Stimulated activated CD8-positive, alpha-beta memory T cell treated with anti-CD3 and anti-CD28 coated beads, Interleukin-15, amount 100 ng/mL, for 48 hours (primary cell): Measurements from ENCODE around the gene MROH7.

Experiments
- DNase-seq, 2 donors: peaks; one replicate each; pipeline ENCODE4 v3.0.0-alpha.2; 2020; ENCODE audit warnings: low read depth in 2 of 2

The MROH7 gene

GRCh38 chr1:54698346-54698745 lies 56.8 kb downstream of the MROH7 start:
- no peak for DNase-seq

DNA sequence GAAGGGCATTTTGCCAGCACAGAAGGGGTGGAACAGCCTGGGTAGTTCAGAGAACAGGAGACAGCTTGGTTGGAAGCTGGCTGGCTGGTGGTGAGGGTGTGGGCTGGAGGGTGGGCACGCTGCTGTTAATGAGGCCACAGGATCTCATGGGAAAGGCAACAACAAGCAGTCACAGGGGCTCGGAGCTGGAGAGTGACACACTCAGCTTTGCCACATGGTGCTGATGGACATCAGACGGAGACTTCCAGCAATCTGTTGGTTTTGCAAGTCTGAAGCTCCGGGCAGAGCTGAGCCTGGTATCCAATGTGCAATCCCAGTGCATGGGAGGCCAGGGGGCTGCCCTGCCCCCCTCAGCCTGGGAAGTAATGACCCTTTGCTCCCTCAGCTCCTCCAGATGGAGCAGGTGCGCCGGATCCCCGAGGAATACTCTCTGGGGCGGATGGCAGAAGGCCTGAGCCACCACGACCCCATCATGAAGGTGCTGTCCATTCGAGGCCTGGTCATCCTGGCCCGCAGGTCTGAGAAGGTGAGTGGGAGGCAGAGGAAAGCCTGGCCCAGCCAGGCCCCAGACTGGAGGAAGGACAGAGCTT lies 58.4 kb downstream of the MROH7 start:
- DNase-seq = no peak

DNA sequence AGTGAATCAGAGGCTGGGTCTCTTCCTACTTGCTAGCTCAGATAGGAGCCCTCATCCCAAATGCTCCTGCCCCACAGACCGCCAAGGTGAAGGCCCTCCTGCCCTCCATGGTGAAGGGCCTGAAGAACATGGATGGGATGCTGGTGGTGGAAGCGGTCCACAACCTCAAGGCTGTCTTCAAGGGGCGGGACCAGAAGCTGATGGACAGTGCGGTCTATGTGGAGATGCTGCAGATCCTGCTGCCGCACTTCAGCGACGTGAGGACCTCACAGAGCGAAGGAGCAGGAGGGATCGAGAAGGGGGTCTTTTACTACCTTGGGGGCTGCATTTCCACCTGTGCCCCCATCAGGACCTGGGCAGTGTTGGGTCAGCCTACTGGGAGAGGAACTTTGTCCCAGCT lies 59.5 kb downstream of the MROH7 start:
- no peak for DNase-seq

- DNase-seq = no peak
Observed at GRCh38 chr1:54701996-54702395, 60.4 kb downstream of the MROH7 start.

GRCh38 chr1:54703471-54703870 lies 61.9 kb downstream of the MROH7 start:
- DNase-seq = no peak

DNA sequence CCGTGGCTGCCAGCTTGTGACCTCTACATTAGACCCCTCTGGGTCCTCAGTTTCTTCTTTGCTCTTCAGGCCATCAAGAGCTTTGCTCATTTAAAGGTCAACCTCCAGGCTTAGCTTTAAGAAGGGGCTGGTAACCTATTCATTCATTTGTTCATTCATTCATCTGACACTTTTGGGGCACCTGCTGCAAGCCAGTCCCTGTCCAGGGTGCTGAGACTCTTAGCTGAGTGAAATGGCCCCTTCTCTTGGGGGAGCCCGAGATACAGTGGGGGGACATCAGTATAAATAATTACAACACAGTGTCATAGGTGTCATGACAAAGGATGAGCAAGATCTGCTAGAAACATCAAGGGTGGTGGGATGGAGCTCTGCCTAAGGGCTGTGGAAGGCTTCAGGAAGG lies 63.6 kb downstream of the MROH7 start:
- DNase-seq = no peak

DNA sequence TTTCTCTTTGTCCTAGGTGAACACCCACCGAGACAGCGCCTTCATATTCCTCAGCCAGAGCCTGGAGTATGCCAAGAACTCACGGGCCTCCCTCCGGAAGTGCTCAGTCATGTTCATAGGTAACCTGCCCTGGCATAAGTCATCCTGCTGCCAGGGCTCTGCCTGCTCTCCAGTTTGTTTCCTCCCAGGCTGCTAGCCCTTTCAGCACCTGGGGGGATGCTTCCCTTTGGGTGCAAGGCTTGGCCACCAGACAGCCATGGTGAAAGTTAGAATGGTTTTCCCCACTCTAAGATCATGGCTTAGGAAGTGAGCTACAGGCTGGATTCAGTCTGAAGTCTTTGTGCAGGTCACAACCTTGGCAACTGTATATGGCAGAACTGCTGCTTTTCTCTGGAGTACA lies 64.8 kb downstream of the MROH7 start:
- no peak for DNase-seq

- DNase-seq = no peak
Observed at GRCh38 chr1:54708385-54708784, 66.8 kb downstream of the MROH7 start.

DNA sequence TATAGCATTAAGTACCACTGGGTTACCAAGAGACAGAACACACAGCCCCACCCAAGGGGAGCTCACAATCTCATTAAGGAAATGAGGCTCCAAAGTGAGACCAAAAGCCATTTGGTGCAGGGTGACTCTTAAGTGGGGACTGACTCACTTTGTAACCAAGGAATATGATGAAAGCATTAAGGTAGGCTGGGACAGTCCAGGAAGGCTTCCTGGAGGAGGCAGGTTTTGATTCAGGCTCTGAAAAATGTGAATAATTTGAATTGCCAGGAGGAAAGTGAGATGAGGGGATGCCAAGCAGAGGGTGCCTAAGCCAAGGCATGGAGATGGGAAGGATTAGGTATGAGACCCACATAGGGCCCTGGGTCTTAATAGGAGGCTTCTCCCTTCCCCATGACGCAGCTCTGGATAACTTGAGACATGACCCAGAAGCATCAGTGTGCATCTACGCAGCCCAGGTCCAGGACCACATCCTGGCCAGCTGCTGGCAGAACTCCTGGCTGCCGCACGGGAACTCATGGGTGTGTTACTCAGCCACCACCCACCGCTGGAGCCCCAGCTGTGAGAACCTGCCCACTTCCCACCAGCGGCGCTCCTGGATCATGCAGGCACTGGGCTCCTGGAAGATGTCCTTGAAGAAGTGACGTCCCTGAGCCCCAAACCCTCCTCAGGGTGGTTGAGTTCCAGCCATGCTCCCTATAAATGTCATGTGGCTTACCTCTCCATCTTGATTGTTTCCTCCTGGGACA lies 68.1 kb downstream of the MROH7 start:
- no peak for DNase-seq

DNA sequence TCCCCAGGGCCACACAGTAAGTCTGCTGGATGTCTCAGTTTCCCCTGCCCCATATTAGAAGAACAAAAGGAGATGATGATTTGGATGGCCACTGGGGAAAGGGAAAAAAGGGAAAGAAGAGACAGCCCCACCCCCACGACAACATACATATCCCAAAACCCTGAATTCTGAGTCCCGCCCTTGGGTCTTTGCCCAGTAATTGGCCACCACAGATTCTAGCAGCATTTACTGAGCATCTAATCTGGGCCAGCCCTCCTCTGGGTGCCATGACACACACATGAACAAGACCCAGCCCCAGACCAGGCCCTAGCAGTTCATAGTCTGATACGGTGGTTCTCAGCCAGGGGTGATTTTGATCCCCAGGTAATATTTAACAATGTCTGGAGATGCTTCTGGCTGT lies 68.8 kb downstream of the MROH7 start:
- DNase-seq = no peak

DNA sequence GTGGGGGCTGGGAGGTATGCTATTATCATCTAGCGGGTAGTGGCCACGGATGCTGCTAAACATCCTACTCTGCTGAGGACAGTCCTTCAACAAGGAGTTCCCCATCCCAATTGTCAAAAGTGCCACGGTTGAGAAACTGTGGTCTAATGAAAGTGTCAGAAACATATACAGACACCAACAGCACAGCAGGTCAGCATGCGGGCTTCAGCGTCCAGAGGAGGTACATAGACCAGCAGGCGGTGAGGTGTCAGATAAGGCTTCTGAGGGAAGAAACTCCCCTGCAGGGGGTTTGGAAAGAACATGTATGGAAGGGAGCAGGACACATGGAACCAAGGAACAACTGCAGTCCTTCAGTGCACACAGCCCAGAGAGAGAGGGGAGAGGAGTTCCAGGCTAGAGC lies 69.3 kb downstream of the MROH7 start:
- DNase-seq = no peak

- no peak for DNase-seq
Observed at GRCh38 chr1:54711536-54711935, 70.0 kb downstream of the MROH7 start.

GRCh38 chr1:54714881-54715492 lies 73.4 kb downstream of the MROH7 start:
- no peak for DNase-seq

GRCh38 chr1:54715493-54716298 lies 74.1 kb downstream of the MROH7 start, which contains the start of gene TTC4:
Gene TTC4, plus strand, starts transcription at chr1:54715861. Its CDS starts 48 bp downstream, at chr1:54715909.
- peak; percentile 75 to 76 for DNase-seq

DNA sequence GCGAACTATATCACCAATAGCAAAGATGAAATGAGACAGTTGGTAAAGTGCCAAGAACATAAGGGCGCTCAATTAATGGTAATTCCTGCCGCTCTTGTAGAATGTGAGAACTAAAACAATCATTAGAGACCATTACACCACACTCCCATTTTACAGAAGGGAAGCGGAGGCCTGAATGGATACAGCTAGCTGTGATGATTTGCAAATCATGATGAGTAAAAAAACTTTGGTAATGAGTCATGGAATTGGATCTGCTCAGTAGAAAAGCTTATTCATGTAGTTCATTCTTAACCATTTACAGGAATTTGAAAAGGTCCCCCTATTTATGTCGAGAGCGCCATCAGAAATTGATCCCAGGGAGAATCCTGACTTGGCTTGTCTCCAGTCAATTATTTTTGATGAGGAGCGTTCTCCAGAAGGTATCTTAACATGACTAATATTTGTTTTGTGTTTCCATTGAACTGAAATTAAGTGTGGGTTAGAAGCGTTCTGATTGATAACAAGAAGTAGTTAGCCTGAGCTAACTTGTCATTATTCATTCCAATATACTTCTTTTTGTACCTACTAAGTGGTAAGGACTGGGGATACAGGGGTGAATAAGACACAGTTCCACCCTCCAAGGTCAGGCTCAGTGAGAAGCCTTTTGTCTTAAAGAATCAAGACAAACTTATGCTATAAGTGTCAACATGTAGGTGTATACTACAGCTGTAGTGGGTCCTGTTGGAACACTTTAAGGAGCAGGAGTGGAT lies 74.9 kb downstream of the MROH7 start:
- DNase-seq = no peak

- DNase-seq = no peak
Observed at GRCh38 chr1:54721719-54722118, 80.1 kb downstream of the MROH7 start.

DNA sequence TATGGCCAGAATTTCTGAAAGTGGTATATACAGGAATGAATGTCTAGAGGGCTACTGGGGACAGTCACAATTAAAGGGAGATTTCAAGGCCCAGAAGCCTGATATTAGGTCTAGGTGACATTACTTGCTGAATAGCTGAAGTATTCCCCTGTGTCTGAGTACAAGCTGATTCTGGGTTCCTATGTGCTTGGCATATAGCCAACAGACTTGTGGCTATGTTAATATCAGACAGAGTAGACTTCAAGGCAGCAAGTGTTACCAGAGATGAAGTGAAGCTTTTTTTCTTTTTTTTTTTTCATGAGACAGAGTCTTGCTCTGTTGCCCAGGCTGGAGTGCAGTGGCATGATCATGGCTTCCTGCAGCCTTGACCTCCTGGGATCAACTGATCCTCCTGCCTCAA lies 82.4 kb downstream of the MROH7 start:
- DNase-seq = no peak

- no peak for DNase-seq
Observed at GRCh38 chr1:54724771-54725170, 83.2 kb downstream of the MROH7 start.

- DNase-seq = no peak
Observed at GRCh38 chr1:54728027-54728426, 86.4 kb downstream of the MROH7 start.

GRCh38 chr1:54736685-54737084 lies 95.1 kb downstream of the MROH7 start:
- DNase-seq = no peak

- no peak for DNase-seq
Observed at GRCh38 chr1:54738244-54738643, 96.7 kb downstream of the MROH7 start.

DNA sequence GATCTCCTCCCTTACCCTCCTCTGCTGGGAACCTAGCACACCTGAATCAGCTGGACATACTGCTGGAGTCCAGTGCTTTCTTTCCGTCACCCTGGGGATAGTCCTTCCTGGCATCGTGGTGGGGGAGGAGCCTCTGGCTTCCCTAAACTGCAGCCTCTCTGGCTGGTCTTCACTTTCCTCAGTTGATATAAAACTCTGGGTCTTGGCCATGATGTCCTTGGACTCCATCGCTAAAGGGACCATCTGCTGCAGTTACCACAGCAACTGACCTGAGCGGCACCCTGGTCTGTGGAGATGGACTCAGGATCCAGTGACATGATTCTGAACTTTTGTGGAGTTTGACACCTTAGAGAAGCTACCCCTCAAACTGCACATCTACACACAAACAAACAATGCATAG lies 99.9 kb downstream of the MROH7 start:
- no peak for DNase-seq
